GM12872 (cell line): ENCODE results near the gene PKM.

ENCODE experiments used
- CTCF ChIP-seq: IDR thresholded peaks from 3 replicates; pipeline ENCODE4 v1.5.1; 2011; ENCODE audit warnings: low read depth, mild to moderate bottlenecking, low read length, moderate library complexity; ENCODE audit not compliant: insufficient read depth

Gene PKM

GRCh38 chr15:72193836-72194396 is 37.1 kb downstream of the PKM start:
- TF ChIP-seq CTCF = no peak

GRCh38 chr15:72192416-72192815 is 38.6 kb downstream of the PKM start:
- no peak for TF ChIP-seq CTCF

DNA sequence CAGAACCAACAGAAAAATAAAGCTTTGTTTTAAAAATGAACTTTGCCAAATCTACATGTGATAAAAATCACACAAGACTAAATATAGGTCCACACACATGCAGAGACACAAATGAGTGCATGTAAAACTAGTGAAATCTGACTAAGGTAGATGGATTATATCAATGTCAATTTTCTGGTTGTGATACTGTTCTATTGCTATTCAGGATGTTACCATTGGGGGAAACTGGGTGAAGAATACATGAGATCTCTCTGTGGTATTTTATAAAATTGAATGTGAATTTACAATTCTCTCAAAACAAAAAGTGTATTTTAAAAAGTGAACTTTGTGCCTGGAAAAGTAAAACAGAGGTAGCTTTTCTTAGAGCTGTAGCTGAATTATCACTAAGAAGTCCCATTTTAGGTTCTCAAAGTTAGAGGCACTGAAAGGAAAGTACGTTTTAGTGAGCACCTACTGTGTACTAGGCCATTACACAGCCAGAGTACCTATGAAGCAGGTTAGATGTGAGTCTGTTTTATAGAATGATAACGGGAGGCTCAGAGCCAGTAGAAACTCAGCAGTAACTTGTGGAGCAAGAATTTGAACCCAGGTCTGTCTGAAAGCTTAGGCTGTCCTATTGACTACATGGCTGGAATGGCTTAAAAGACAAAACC is 41.6 kb downstream of the PKM start:
- TF ChIP-seq CTCF = no peak

GRCh38 chr15:72184165-72184811 is 46.7 kb downstream of the PKM start:
- TF ChIP-seq CTCF = no peak

DNA sequence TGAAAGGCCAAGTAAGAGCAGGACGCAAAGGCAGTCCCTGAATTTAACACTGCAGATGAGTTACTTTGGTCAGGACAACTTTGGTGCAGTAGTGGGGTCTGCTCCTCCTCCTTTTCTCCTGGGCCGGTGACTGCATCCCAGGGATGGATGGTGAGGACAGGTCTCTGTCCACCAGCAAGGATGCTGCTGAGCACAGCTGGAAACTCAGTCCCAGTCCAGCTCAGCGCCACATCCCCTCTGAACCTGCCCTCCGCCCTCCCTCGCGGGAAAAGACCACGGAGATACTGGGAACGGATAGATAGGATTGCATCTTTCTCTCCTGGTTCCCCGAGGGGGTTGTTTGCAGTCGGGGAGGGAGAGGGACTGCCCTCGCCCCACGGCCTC is 47.2 kb downstream of the PKM start:
- TF ChIP-seq CTCF = no peak

- no peak for TF ChIP-seq CTCF
These were observed 48.3 kb downstream of the PKM start for GRCh38 chr15:72182673-72183072.

DNA sequence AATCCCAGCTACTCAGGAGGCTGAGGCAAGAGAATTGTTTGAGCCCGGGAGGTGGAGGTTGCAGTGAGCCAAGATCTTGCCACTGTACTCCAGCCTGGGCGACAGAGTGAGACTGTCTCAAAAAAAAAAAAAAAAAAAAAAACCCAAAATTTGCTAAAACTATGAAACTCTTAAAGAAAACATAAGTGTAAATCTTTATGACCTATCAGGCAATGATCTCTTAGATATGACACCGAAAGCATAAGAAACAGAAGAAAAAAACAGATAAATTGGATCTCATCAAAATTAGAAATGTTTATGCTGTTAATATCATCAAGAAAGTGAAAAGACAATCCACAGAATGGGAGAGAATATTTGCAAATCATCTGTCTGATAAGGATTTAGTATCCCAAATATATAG is 48.7 kb downstream of the PKM start:
- TF ChIP-seq CTCF = no peak
